Colonic mucosa (tissue), 4 donors: Measurements from ENCODE around the gene GARS1. TPM values are rescaled to one million over a fixed set of nuclear protein-coding genes. Genes with fewer than 3 reads are reported as not detected.

Experiments used
- DNase-seq: peaks from one replicate; pipeline ENCODE4 v3.0.0-alpha.2; 2020
- H3K27ac ChIP-seq: fragments of 200-600 bp; one replicate; pipeline ENCODE4 v1.8.0; 2021
- H3K27me3 ChIP-seq: fragments of 200-600 bp; one replicate; pipeline ENCODE4 v1.8.0; 2021
- H3K36me3 ChIP-seq: fragments of 200-600 bp; one replicate; pipeline ENCODE4 v1.8.0; 2021
- H3K4me1 ChIP-seq: fragments of 200-600 bp; one replicate; pipeline ENCODE4 v1.8.0; 2021; ENCODE audit warnings: mild to moderate bottlenecking
- H3K4me3 ChIP-seq: fragments of 200-600 bp; one replicate; pipeline ENCODE4 v1.8.0; 2021
- H3K9ac ChIP-seq, 2 donors: one replicate each; pipeline ENCODE4 v1.7.0; 2013; ENCODE audit warnings: control low read depth in 2 of 2, low read depth in 2 of 2, low read length in 2 of 2
- H3K9me3 ChIP-seq: fragments of 200-600 bp; one replicate; pipeline ENCODE4 v1.8.0; 2021
- intact Hi-C: fragments of 100-400 bp; cut with DNase I; formaldehyde crosslinking; loops from one replicate; pipeline ENCODE4 v1.14.1; 2022
- total RNA-seq, 2 donors: library from RNA; stranded (reverse); fragmentation: NEBNext Ultra II Directional in 1 of 2; extraction: Animal tissue kit (Norgen Biotek cat#: 25700) in 1 of 2; gene quantifications; one replicate each; pipeline ENCODE4 v1.2.1, GENCODE V29; 2021
- TF ChIP-seq, protein P1 (sequence below): fragments of 200-600 bp; IDR thresholded peaks from one replicate; pipeline ENCODE4 v1.8.0; 2022; ENCODE audit warnings: antibody characterized with exemption, mild to moderate bottlenecking
- donor health status: healthy.
- donor health status: DM: no; HTN: no; CAD: no.
- donor health status: DM: no; HTN: no; CAD: no.

Gene GARS1
- total RNA-seq, 2 donors from 2014 or later = 90.9 to 144 TPM

DNA sequence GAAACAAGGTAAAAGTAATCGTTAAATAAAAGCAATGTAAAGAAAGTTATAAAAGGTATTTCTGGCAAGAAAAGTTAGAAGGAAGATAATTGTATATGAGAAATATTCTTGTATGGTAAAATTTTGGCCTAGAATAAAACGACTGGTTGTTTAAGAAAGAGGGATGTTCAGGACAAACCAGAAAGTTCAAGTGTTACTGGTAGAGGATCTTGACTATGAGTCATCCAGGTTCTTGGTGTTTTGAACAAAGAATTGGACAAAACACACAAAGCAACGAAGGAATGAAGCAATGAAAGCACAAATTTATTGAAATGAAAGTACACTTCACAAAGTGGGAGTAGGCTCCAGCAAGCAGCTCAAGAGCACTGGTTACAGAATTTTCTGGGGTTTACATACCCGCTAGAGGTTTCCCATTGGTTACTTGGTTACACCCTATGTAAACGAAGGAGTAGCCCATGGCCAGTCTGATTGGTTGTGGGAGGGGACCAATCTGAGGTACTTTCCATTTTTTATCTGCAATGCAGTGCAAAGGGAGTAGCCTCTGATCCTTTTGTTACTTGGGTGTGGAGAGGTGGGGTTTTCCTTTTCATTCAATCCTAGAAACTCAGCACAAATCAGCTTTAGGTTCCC is 22.4 kb upstream of the GARS1 start:
- no peak overlapping the region for H3K27ac ChIP-seq
- no peak for DNase-seq
- H3K4me1 ChIP-seq = no peaks in the 10 kb centered on the region
- no peaks in the 10 kb centered on the region for H3K9me3 ChIP-seq
- no peaks in the 10 kb centered on the region for H3K36me3 ChIP-seq
- no peak overlapping the region for H3K9ac ChIP-seq
- TF ChIP-seq, protein P1, sequence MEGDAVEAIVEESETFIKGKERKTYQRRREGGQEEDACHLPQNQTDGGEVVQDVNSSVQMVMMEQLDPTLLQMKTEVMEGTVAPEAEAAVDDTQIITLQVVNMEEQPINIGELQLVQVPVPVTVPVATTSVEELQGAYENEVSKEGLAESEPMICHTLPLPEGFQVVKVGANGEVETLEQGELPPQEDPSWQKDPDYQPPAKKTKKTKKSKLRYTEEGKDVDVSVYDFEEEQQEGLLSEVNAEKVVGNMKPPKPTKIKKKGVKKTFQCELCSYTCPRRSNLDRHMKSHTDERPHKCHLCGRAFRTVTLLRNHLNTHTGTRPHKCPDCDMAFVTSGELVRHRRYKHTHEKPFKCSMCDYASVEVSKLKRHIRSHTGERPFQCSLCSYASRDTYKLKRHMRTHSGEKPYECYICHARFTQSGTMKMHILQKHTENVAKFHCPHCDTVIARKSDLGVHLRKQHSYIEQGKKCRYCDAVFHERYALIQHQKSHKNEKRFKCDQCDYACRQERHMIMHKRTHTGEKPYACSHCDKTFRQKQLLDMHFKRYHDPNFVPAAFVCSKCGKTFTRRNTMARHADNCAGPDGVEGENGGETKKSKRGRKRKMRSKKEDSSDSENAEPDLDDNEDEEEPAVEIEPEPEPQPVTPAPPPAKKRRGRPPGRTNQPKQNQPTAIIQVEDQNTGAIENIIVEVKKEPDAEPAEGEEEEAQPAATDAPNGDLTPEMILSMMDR = no peak
- intact Hi-C loops = no loop called here
- no peaks in the 10 kb centered on the region for H3K27me3 ChIP-seq
- H3K4me3 ChIP-seq = no peak overlapping the region

DNA sequence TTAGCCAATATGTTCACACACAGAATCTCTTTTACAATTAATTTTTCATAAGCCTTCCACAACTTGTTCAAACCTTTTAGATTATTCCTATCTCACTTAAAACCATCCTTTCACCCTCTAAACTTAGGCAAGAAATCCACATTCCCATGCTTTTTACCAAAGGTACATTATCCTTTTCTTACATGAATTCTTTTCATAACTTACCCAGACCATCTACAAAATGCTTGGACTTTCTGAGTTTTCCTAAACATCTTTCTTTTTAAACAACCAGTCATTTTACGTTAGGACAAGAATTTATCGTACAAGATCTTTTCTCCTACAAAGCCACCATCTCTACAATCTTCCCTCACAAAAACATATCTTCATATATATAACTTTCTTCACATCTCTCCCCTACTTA is 18.8 kb upstream of the GARS1 start:
- Histone ChIP-seq H3K9me3 (no peaks in the 10 kb centered on the region), H3K27ac (no peak overlapping the region), H3K4me1 (no peaks in the 10 kb centered on the region), H3K27me3 (no peaks in the 10 kb centered on the region), H3K4me3 (no peak overlapping the region), H3K9ac (no peak overlapping the region), H3K36me3 (peaks cover 3% of the 10 kb centered on the region)
- intact Hi-C loops = no loop called here
- TF ChIP-seq, protein P1 = no peak
- no peak for DNase-seq

DNA sequence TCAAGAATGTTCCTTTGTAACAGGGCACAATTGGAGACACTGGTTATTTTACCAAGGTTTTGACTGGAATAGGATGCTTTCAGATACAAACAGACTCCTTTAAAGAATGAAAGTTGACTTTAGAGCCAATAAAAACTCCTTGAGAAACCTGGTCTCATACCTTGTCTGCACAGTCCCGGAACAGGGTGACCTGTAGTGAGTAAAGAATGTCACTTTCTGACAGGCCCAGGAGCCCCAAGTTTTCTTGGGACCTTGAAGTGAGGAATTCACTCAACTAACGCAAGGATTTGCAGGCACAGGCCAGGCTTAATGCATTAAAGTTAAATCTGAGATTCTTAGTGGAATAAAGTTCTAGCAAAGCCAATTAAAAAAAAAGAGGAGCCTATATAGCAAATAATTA is 11.5 kb upstream of the GARS1 start:
- Histone ChIP-seq H3K4me3 (no peak overlapping the region), H3K36me3 (peaks cover 3% of the 10 kb centered on the region), H3K4me1 (no peaks in the 10 kb centered on the region), H3K27me3 (no peaks in the 10 kb centered on the region), H3K9ac (no peak overlapping the region), H3K9me3 (no peaks in the 10 kb centered on the region), H3K27ac (no peak overlapping the region)
- DNase-seq = no peak
- TF ChIP-seq, protein P1 = no peak
- intact Hi-C loops = no loop called here

DNA sequence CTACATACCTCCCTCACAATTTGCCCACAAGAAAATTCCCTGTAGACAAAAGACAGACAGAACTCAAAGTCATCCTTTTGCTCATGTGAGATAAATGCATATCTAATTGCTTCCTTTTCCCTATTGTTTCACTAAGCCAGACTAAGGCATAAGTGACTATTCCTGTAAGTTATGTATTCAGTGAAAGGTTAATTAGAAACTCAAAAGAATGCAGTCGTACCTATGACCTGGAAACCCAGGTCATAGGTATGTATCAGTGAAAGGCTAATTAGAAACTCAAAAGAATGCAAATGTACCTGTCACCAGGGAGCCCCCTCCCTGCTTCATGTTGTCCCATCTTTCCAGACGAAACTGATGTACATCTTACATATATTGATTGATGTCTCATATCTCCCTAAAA is 10.3 kb upstream of the GARS1 start:
- no peak overlapping the region for H3K27ac ChIP-seq
- H3K4me3 ChIP-seq = no peak overlapping the region
- no peaks in the 10 kb centered on the region for H3K27me3 ChIP-seq
- no peak overlapping the region for H3K9ac ChIP-seq
- no peaks in the 10 kb centered on the region for H3K4me1 ChIP-seq
- no peaks in the 10 kb centered on the region for H3K9me3 ChIP-seq
- intact Hi-C loops = no loop called here
- no peak for DNase-seq
- TF ChIP-seq, protein P1 = no peak
- no peaks in the 10 kb centered on the region for H3K36me3 ChIP-seq

DNA sequence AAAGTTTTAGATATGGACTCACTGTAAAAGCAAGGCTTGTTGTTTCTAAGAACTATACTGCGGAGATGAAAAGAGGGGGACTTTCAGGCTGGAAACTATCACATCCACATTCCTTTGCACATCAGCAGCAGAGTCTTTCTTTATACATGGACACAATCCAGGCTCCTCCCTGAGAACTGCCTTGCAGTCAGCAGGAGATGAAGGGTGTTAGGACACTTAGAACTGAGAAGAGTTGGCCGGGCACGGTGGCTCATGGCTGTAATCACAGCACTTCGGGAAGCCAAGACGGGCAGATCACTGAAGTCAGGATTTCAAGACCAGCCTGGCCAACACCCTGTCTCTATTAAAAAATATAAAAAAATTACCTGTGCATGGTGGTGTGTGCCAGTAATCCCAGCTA is 9.7 kb upstream of the GARS1 start:
- H3K4me3 ChIP-seq = no peak overlapping the region
- TF ChIP-seq, protein P1 = no peak
- no peak for DNase-seq
- no peaks in the 10 kb centered on the region for H3K36me3 ChIP-seq
- no peaks in the 10 kb centered on the region for H3K9me3 ChIP-seq
- no peaks in the 10 kb centered on the region for H3K27me3 ChIP-seq
- H3K4me1 ChIP-seq = no peaks in the 10 kb centered on the region
- intact Hi-C loops = no loop called here
- no peak overlapping the region for H3K9ac ChIP-seq
- H3K27ac ChIP-seq = no peak overlapping the region
